NK-92 (cell line): Measurements from ENCODE around the gene ACTG1.
A peak's percentile ranks its signal among the peaks of the same experiment; 100 is the strongest.

ENCODE experiments used
- DNase-seq: peaks from one replicate; lab custom pipeline; 2025; ENCODE audit not compliant: unreplicated experiment; lab: John Stamatoyannopoulos, UW

Gene ACTG1

GRCh38 chr17:81512562-81513371, at the start of gene ACTG1:
Gene ACTG1, minus strand, starts transcription at chr17:81512799. Its CDS starts 445 bp downstream, at chr17:81512354.
- peak; percentile 58 for DNase-seq

- no peak for DNase-seq
Observed at GRCh38 chr17:81561494-81561885, 48.9 kb upstream of the ACTG1 start.

- no peak for DNase-seq
Observed at GRCh38 chr17:81558941-81559806, 46.6 kb upstream of the ACTG1 start.

- no peak for DNase-seq
Observed at GRCh38 chr17:81558115-81558468, 45.5 kb upstream of the ACTG1 start.

GRCh38 chr17:81557276-81558114, 44.9 kb upstream of the ACTG1 start:
- no peak for DNase-seq

- no peak for DNase-seq
Observed at GRCh38 chr17:81556863-81557262, 44.3 kb upstream of the ACTG1 start.

- no peak for DNase-seq
Observed at GRCh38 chr17:81556175-81556691, 43.6 kb upstream of the ACTG1 start.

- no peak for DNase-seq
Observed at GRCh38 chr17:81553616-81554181, 41.1 kb upstream of the ACTG1 start.

- no peak for DNase-seq
Observed at GRCh38 chr17:81553018-81553615, 40.5 kb upstream of the ACTG1 start.

GRCh38 chr17:81552244-81553017, 39.8 kb upstream of the ACTG1 start, which contains the start of gene FAAP100:
Gene FAAP100, minus strand, starts transcription at chr17:81552353. Its CDS starts 23 bp downstream, at chr17:81552330.
- DNase-seq: no peak

GRCh38 chr17:81551458-81552243, 39.1 kb upstream of the ACTG1 start:
- DNase-seq: no peak

- DNase-seq: no peak
Observed at GRCh38 chr17:81550830-81551457, 38.3 kb upstream of the ACTG1 start.

GRCh38 chr17:81550285-81550684, 37.7 kb upstream of the ACTG1 start:
- DNase-seq: no peak

GRCh38 chr17:81549826-81550225, 37.2 kb upstream of the ACTG1 start:
- no peak for DNase-seq

GRCh38 chr17:81549031-81549557, 36.5 kb upstream of the ACTG1 start:
- DNase-seq: no peak

GRCh38 chr17:81547614-81547982, 35.0 kb upstream of the ACTG1 start:
- no peak for DNase-seq

GRCh38 chr17:81546906-81547613, 34.5 kb upstream of the ACTG1 start:
- no peak for DNase-seq
